Body of pancreas (tissue), 4 donors: Measurements from ENCODE around the gene GARS1. TPM values are rescaled to one million over a fixed set of nuclear protein-coding genes. Genes with fewer than 3 reads are reported as not detected.

ENCODE experiments used
- ATAC-seq: fragments of 150-250 bp; one replicate; pipeline ENCODE4 v1.9.1; 2016
- DNase-seq, 4 donors: peaks; one replicate each; pipeline ENCODE4 v3.0.0-alpha.2; 2019
- H3K27ac ChIP-seq, 4 donors: fragments of 200-600 bp; sonication (generic); 1 replicate in 3 of 4; 2 replicates in 1 of 4; pipeline versions ENCODE4 v1.5.1 to v1.6.1; 2016 to 2019; ENCODE audit warnings: mild to moderate bottlenecking in 1 of 4, mixed read lengths in 1 of 4, moderate library complexity in 1 of 4
- H3K27me3 ChIP-seq, 2 donors: fragments of 200-600 bp; sonication (generic); one replicate each; pipeline ENCODE4 v1.6.0; 2016; ENCODE audit warnings: mild to moderate bottlenecking in 1 of 2
- H3K36me3 ChIP-seq, 2 donors: fragments of 200-600 bp; sonication (generic); replicated peaks in 1 of 2; 2 replicates each; pipeline ENCODE4 v1.5.1; 2016; ENCODE audit warnings: low read depth in 2 of 2; ENCODE audit not compliant: insufficient read depth in 1 of 2
- H3K4me1 ChIP-seq: fragments of 200-600 bp; sonication (generic); one replicate; pipeline ENCODE4 v1.6.0; 2016
- H3K4me3 ChIP-seq, 2 donors: fragments of 200-600 bp; sonication (generic); 1 replicate in 1 of 2; 2 replicates in 1 of 2; pipeline ENCODE4 v1.5.1; 2016 to 2019
- H3K9me3 ChIP-seq, 3 donors: fragments of 200-600 bp; sonication (generic); 1 replicate in 2 of 3; 2 replicates in 1 of 3; pipeline ENCODE4 v1.5.1; 2016
- POLR2A ChIP-seq, 3 donors: fragments of 450-650 bp; IDR thresholded peaks; one replicate each; pipeline ENCODE4 v1.6.1; 2016; ENCODE audit warnings: antibody characterized with exemption in 3 of 3, mild to moderate bottlenecking in 2 of 3
- WGBS, 2 donors: methylation state at CpG; one replicate each; pipeline ENCODE4 v1.1.5; 2017; 5-methylcytosine and 5-hydroxymethylcytosine counted together
- intact Hi-C: fragments of 100-400 bp; cut with DNase I; formaldehyde crosslinking; loops from one replicate; pipeline ENCODE4 v1.15.1; 2023
- total RNA-seq, 2 donors: library from RNA; depleted of rRNA; stranded (reverse); fragments of >200 nt; gene quantifications; one replicate each; pipeline ENCODE4 v1.1.0, GENCODE V29; 2016
- TF ChIP-seq, protein P1 (sequence below), 7 experiments: fragments of 450-650 bp in 4 of 7; fragments of 200-600 bp in 3 of 7; sonication (generic) in 3 of 7; IDR thresholded peaks; one replicate each; pipeline ENCODE4 v1.5.1; 2016 to 2019; ENCODE audit warnings: antibody characterized with exemption in 7 of 7

The GARS1 gene
- total RNA-seq, 2 donors from 2014 or later = 43.1 to 70.9 TPM

DNA sequence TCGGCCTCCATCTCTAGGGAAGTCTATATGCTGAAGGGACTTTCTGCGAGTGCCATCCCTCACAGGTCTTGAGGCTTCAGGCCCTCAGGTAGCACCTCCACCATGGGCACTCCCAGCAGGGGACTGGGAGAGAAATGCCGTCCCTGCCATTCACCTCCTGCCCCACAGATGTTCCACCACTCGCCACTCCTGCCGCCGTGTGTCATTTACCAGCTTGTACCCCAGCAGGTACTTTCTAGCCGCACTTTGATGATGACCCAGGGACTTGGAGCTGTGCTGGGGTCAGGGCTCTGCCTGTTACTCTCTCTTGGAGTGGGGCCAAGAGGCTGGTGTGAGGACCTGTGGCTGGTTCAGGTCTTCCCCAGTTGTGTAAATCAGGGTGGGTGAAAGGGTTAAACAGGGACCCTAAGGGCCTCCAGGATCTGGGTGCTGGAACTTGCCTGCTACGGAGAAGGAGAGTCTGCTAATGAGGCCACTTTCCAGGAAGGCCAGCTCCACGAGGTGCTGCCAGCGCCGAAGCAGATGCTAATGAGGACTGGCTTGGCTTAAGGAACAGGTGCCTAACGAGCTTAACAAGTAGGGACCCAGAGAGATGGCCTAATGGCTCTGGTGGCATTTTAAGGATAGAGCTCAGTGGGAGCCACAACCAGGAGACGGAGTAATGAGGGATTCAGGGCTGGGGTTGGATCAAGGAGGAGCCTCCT is 55.2 kb downstream of the GARS1 start:
- Histone ChIP-seq H3K27ac (no peak overlapping the region), H3K4me3 (no peak overlapping the region), H3K27me3 (no peaks in the 10 kb centered on the region), H3K9me3 (no peaks in the 10 kb centered on the region), H3K36me3 (no peaks in the 10 kb centered on the region), H3K4me1 (peaks cover 4% of the 10 kb centered on the region)
- 89 to 92% methylated on average over 11 to 13 of the region's 13 CpGs for WGBS, 2 donors
- intact Hi-C loops = no loop called here
- ATAC-seq (no peak), DNase-seq (peak in 1 of 4 donors; percentile 10)
- no peak for TF ChIP-seq POLR2A (IDR thresholded peaks at IDR 0.05)
- TF ChIP-seq, protein P1, sequence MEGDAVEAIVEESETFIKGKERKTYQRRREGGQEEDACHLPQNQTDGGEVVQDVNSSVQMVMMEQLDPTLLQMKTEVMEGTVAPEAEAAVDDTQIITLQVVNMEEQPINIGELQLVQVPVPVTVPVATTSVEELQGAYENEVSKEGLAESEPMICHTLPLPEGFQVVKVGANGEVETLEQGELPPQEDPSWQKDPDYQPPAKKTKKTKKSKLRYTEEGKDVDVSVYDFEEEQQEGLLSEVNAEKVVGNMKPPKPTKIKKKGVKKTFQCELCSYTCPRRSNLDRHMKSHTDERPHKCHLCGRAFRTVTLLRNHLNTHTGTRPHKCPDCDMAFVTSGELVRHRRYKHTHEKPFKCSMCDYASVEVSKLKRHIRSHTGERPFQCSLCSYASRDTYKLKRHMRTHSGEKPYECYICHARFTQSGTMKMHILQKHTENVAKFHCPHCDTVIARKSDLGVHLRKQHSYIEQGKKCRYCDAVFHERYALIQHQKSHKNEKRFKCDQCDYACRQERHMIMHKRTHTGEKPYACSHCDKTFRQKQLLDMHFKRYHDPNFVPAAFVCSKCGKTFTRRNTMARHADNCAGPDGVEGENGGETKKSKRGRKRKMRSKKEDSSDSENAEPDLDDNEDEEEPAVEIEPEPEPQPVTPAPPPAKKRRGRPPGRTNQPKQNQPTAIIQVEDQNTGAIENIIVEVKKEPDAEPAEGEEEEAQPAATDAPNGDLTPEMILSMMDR (IDR thresholded peaks at IDR 0.05) = no peak

DNA sequence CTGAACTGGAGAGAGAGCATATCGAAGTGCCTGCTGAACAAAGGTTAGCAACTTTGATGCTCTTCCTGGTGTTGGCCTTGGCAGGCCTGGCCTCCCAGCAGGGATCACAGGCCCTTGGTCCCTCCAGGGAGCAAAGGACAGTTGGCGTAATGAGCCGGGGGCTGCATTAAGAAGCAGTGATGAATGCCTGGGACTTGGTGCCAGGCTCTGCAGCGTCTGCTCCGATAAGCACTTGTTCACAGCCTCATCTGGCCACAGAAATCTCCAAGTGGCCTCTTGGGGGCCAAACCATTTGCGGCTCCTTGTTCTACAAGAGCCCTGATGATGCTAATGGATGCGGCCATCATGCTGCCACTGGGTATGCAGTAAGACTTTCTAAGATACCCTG is 55.7 kb downstream of the GARS1 start:
- peak in 1 of 4 donors; percentile 6 for DNase-seq
- Histone ChIP-seq H3K9me3 (no peaks in the 10 kb centered on the region), H3K27ac (no peak overlapping the region), H3K27me3 (no peaks in the 10 kb centered on the region), H3K4me3 (no peak overlapping the region), H3K4me1 (no peaks in the 10 kb centered on the region), H3K36me3 (no peaks in the 10 kb centered on the region)
- no peak for ATAC-seq
- TF ChIP-seq, protein P1 (IDR thresholded peaks at IDR 0.05) = no peak
- no peak for TF ChIP-seq POLR2A (IDR thresholded peaks at IDR 0.05)
- 89% methylated on average over 5 to 7 of the region's 7 CpGs for whole genome bisulfite sequencing, 2 donors
- intact Hi-C loops = no loop called here

DNA sequence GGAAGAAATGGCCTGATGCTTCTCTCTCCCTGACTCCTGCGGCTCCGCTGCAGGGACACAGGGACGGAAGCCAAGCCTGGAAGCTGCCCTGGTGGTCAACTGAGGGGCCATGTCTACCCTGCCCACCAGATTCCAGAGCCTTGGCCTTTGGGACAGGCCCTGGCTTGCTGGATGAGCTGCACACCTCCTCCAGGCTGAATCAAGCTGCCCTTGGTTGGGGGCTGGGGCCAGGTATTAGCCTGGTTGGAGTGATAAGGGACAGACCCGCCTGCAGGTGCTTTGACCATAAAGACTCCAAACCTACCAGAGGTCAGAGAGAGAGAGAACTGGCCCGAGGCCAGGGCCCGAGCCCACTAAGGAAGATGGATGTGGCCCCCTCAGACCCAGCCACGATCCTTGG is 57.5 kb downstream of the GARS1 start:
- ATAC-seq (no peak), DNase-seq (peak in 2 of 4 donors; percentile 1 to 10)
- no peaks in the 10 kb centered on the region for H3K9me3 ChIP-seq
- no peaks in the 10 kb centered on the region for H3K36me3 ChIP-seq
- 77 to 79% methylated on average over 7 of the region's 7 CpGs for WGBS, 2 donors
- H3K27me3 ChIP-seq = no peaks in the 10 kb centered on the region
- no peak overlapping the region for H3K4me3 ChIP-seq
- TF ChIP-seq, protein P1 (IDR thresholded peaks at IDR 0.05) = no peak
- no peak for TF ChIP-seq POLR2A (IDR thresholded peaks at IDR 0.05)
- H3K4me1 ChIP-seq = no peaks in the 10 kb centered on the region
- no peak overlapping the region for H3K27ac ChIP-seq
- intact Hi-C loops = no loop called here

DNA sequence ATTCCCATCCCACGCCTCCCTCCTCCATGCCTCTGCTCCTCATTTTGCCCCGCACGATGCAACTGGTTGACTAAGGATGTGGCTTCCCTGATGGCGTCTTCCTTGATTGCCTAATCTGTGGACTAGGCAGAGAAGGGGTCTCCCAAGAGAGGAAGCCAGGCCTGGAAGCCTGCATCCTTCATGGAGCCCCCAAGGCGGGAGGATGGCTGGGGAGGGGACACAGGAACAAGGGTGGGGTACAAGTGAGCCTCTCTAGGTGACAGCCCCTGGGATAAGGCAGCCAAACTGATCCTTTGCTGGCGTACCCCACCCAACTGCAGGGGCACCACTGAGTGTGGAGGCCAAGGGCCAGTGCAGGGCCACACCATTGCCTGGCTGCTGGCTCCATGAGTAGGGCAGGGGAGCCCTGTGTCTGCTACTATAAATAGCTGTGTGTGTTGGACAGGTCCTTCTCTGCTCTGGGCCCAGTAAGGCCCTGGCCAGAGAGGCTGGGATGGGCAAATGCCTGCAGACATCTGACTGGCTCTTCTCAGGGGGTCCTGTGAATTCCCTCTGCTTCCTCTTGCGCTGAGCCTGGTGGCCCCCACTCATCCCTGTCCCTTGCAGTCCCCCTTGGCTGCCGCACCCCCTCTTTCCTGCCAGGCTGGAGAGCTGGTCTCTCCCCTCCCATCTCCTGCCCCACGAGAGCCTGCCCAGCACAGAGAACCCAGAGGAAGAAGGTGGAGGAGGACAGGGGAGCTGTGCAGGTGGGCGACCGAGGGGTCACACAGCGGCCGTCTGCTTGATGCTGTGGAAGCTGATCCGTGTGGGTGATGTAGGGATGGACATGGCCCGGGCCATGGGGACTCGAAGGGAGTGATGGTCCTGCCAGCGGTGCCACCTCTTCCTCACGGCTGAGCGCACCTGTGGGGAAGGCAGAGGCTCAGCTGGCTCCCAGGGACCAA is 58.3 kb downstream of the GARS1 start:
- DNase-seq = peak in 3 of 4 donors; percentile 0 to 4 (median 3)
- Histone ChIP-seq H3K4me1 (no peaks in the 10 kb centered on the region), H3K36me3 (no peaks in the 10 kb centered on the region), H3K4me3 (no peak overlapping the region), H3K27me3 (no peaks in the 10 kb centered on the region), H3K9me3 (no peaks in the 10 kb centered on the region), H3K27ac (no peak overlapping the region)
- ATAC-seq = no peak
- WGBS, 2 donors = 84 to 92% methylated on average over 17 to 19 of the region's 19 CpGs
- intact Hi-C loops = no loop called here
- no peak for TF ChIP-seq POLR2A (IDR thresholded peaks at IDR 0.05)
- TF ChIP-seq, protein P1 (IDR thresholded peaks at IDR 0.05) = no peak
